ENCODE results near the gene BAZ1A.

The BAZ1A gene

DNA sequence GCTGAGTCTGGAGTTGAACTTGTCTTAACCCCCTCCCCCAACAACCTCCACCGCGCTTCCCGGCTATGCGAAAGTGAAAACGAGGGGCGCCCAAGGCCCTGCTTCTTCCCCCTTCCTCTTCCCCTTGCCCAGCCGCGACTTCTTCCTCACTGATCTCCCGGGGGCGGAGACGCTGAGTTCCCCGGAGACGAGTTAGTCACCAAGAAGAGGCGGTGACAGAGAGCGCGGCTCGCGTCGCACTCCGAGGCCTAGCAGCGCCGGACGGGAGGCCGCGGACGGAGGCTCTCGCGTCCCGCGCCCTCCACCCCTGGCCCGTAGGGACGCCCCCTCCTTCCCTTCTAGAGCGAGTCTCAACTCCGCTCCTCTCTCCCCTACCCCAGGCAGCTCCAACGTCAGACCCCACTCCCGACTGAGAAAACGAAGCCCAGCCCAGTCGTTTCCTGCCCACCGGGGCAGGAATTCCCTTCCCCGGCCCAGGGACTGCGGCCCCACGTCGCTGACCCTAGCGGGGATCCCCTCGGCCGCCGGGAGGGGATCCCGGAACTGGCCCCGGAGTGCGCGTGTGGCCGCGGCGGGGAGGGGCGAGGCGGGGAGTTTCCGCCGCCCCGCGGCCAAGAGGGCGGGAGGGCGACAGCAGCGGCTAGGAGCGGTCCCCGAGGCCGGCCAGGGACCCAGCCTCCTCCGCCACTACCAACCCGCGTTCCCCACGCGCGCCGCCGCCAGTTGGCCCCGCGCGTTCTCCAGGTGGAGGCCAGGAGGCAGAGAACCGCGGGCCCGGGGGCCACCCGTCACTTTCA lies 1.4 kb downstream of the BAZ1A start:
- TF ChIP-seq, protein P1, sequence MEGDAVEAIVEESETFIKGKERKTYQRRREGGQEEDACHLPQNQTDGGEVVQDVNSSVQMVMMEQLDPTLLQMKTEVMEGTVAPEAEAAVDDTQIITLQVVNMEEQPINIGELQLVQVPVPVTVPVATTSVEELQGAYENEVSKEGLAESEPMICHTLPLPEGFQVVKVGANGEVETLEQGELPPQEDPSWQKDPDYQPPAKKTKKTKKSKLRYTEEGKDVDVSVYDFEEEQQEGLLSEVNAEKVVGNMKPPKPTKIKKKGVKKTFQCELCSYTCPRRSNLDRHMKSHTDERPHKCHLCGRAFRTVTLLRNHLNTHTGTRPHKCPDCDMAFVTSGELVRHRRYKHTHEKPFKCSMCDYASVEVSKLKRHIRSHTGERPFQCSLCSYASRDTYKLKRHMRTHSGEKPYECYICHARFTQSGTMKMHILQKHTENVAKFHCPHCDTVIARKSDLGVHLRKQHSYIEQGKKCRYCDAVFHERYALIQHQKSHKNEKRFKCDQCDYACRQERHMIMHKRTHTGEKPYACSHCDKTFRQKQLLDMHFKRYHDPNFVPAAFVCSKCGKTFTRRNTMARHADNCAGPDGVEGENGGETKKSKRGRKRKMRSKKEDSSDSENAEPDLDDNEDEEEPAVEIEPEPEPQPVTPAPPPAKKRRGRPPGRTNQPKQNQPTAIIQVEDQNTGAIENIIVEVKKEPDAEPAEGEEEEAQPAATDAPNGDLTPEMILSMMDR (conservative IDR thresholded peaks at IDR 0.05; ENCODE audit: low read depth, low read length): no peak
- DNase-seq (ENCODE audit: low read depth): peak; percentile 36
- peak overlapping the region; percentile 81 for H3K4me3 ChIP-seq (ENCODE audit: low read depth, low read length)

DNA sequence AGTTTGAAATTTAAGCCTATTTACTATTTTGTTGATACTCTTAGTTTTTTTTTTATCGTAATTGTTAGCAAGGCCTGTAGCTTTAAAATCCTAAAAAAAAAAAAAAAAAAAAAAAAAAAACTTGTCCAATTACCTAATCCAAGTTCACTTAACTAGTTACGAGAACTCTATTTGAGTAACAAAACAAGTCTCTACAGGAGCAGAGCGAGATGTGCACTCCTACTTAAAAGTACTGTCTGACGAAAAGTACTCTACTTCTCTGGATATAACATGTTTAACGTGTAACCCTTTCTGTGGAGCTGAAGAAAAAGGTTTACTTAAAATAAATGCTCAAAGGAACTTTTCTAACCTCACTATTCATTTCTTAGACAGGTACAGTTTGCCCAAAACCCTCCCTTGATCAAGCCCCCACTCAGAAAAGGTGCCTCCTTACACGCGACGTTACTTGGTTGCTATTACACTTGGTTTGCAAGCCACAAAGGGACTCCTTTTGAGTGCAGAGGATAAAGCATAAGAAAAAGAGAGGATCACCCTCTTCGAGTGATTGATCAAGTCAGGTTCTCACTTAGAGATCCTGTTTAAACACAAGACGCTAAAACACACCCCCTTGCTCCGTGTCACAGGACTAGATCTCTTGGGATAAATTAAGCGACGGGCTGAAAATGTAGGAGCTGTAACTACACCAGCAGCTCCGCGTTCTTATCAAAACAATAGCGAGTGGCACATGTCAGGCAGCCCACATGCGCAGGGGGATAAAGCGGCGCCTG lies 2.2 kb downstream of the BAZ1A start:
- peak overlapping the region; percentile 81 for H3K4me3 ChIP-seq (ENCODE audit: low read depth, low read length)
- peak; percentile 65 for DNase-seq (ENCODE audit: low read depth)
- TF ChIP-seq, protein P1 (conservative IDR thresholded peaks at IDR 0.05; ENCODE audit: low read depth, low read length): no peak

DNA sequence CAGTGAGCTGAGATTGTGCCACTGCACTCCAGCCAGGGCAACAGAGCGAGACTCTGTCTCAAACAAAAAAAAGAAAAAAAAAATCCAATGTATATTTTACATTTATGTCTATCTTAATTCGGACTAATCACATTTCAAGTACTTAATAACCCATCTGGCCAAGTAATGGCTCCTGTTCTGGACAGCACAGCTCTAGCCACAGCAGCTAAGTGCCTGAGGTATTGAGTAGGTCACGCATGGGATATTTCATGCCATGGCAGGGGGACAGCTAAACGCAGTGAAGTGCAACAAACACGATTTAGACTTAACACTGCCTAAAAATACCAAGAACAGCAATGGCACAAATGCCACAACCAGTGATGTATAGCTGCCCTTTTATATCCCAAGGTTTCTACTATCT lies 8.0 kb downstream of the BAZ1A start:
- no peak overlapping the region for H3K4me3 ChIP-seq (ENCODE audit: low read depth, low read length)
- DNase-seq (ENCODE audit: low read depth): no peak
- TF ChIP-seq, protein P1 (conservative IDR thresholded peaks at IDR 0.05; ENCODE audit: low read depth, low read length): no peak

DNA sequence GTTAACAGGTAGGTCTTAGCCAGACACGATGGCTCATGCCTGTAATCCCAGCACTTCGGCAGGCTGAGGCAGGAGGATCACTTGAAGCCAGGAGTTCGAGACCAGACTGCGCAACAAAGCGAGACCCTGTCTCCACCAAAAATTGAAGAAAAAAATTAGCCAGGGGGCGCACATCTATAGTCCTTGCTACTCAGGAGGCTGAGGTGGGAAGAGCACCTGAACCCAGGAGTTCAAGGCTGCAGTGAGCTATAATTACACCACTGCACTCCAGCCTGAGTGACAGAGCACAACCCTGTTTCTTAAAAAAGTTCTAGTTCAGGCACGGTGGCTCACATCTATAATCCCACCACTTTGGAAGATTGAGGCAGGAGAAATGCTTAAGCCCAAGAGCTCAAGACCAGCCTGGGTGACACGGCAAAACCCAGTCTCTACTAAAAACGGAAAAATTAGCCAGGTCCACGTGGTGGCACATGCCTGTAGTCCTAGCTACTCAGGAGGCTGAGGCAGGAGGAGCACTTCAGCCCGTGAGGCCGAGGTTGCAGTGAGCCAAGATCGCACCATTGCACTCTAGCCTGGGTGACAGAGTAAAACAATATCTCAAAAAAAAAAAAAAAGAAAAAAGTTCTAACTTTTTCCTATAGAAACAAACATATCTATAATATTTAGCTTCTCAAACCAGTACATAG lies 9.1 kb downstream of the BAZ1A start:
- TF ChIP-seq, protein P1 (conservative IDR thresholded peaks at IDR 0.05; ENCODE audit: low read depth, low read length): no peak
- DNase-seq (ENCODE audit: low read depth): no peak

DNA sequence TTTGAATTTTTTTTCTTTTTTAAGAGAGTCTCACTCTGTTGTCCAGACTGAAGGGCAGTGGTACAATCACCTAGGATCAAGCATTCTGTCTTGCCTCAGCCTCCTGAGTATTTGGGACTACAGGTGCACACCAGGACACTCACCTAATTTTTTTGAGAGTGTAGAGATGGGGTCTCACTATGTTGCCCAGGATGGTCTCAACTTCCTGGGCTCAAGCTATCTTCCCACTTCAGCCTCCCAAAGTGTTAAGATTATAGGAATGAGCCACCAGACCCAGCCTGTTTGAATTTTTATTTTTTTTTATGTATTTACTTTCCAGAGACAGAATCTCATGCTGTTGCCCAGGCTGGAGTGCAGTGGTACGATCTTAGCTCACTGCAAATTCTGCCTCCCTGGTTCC lies 11.3 kb downstream of the BAZ1A start:
- no peak for DNase-seq (ENCODE audit: low read depth)
- TF ChIP-seq, protein P1 (conservative IDR thresholded peaks at IDR 0.05; ENCODE audit: low read depth, low read length): no peak
- H3K4me3 ChIP-seq (ENCODE audit: low read depth, low read length): no peak overlapping the region

More for the DNA sequence above, 9.1 kb downstream of the BAZ1A start:
- H3K4me3 ChIP-seq (ENCODE audit: low read depth, low read length): no peak overlapping the region

DNA sequence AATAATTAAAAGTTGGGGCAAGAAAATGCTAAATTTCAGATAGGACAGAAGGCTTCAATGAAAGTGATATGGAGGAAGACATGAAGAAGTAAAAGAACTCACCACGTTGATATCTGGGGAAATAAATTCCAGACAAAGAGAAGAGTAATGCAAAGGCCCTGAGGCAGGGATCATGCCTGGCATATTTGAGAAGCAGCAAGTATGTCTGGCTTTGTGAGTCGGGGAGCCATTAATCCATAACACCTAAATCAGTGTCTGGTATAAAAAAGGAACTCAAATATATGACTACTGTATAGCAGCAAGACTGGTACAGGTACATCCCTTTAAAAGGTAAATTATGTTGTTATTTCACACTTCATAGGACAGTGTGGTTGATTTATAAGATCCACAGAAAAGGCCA lies 16.4 kb downstream of the BAZ1A start:
- TF ChIP-seq, protein P1 (conservative IDR thresholded peaks at IDR 0.05; ENCODE audit: low read depth, low read length): no peak

More for the DNA sequence above, 16.4 kb downstream of the BAZ1A start:
- no peak overlapping the region for H3K4me3 ChIP-seq (ENCODE audit: low read depth, low read length)
- no peak for DNase-seq (ENCODE audit: low read depth)

All from choroid plexus epithelial cell (primary cell).